ENCODE measurements around the gene CD160. TPM values are rescaled to one million over a fixed set of nuclear protein-coding genes. Genes with fewer than 3 reads are reported as not detected.

The CD160 gene
- total and polyA plus RNA-seq, 2 experiments from 2014 or later = 0.33 TPM; not detected in 1

- WGBS, 2 experiments (ENCODE audit: low coverage in 1 of 2, low lambda C conversion rate in 2 of 2, missing lambda C conversion rate in 2 of 2) = 99 to 100% methylated on average over 3 of the region's 3 CpGs
- H2AFZ ChIP-seq = no peak overlapping the region
- no peaks in the 10 kb centered on the region for H3K9me2 ChIP-seq (ENCODE audit: insufficient read depth)
- no peak overlapping the region for H3K27ac ChIP-seq
- no peak overlapping the region for H3K4me3 ChIP-seq
- peaks cover 97% of the 10 kb centered on the region for H3K79me2 ChIP-seq (ENCODE audit: insufficient read depth)
- TF ChIP-seq EZH2phosphoT487 (IDR thresholded peaks at IDR 0.05; ENCODE audit: insufficient read depth, low read depth) (no peak), EZH2 (IDR thresholded peaks at IDR 0.05; ENCODE audit: insufficient read depth, poor library complexity, severe bottlenecking) (no peak)
- peaks cover 3% of the 10 kb centered on the region; the same call in 1 of the 2 replicates for H3K36me3 ChIP-seq (ENCODE audit: low read depth)
- DNase-seq = no peak
- H3K9me3 ChIP-seq (ENCODE audit: low read depth) = no peaks in the 10 kb centered on the region
- no peak overlapping the region for H3K9ac ChIP-seq
- H3K4me2 ChIP-seq (ENCODE audit: unreplicated experiment) = no peak overlapping the region
- no peaks in the 10 kb centered on the region for H3K27me3 ChIP-seq (replicated peaks; ENCODE audit: insufficient read depth)
- peaks cover 15% of the 10 kb centered on the region; the same call in 1 of the 2 replicates for H3F3A ChIP-seq (ENCODE audit: insufficient read depth)
- H4K20me1 ChIP-seq (ENCODE audit: insufficient read depth) = no peaks in the 10 kb centered on the region
- 0 out of 2 replicates have a peak, but pooled peaks cover 13% of the 10 kb centered on the region for H3K4me1 ChIP-seq (ENCODE audit: insufficient read depth)
- in situ Hi-C loops (cut with MboI) = no loop called here
Measured at GRCh38 chr1:145788580-145788979, 69.3 kb downstream of the CD160 start.

Other genes starting within 250 kb of the CD160 start
- gene GPR89A, start 111.5 kb upstream of the CD160 start, total RNA-seq (2014; rRNA removed; shearing (Covaris generic)) = 32.6 and 51.2 TPM in 2 replicates
- 29.0 and 32.0 TPM in 2 replicates for gene GPR89A, start 111.5 kb upstream of the CD160 start, polyA plus RNA-seq (2016; fragmentation: Nextera tagmentation; extraction: Ambion mirVana)
- gene PDZK1, start 12.1 kb upstream of the CD160 start, total RNA-seq (2014; rRNA removed; shearing (Covaris generic)) = 0.63 and 0.97 TPM in 2 replicates
- gene PDZK1, start 12.1 kb upstream of the CD160 start, polyA plus RNA-seq (2016; fragmentation: Nextera tagmentation; extraction: Ambion mirVana) = 0.91 and 1.7 TPM in 2 replicates
- 14.5 and 14.8 TPM in 2 replicates for gene RNF115, start 104.6 kb downstream of the CD160 start, total RNA-seq (2014; rRNA removed; shearing (Covaris generic))
- gene RNF115, start 104.6 kb downstream of the CD160 start, polyA plus RNA-seq (2016; fragmentation: Nextera tagmentation; extraction: Ambion mirVana) = 13.9 and 14.2 TPM in 2 replicates
- gene POLR3C, start 104.7 kb downstream of the CD160 start, total RNA-seq (2014; rRNA removed; shearing (Covaris generic)) = 23.1 and 42.2 TPM in 2 replicates
- 38.4 and 39.0 TPM in 2 replicates for gene POLR3C, start 104.7 kb downstream of the CD160 start, polyA plus RNA-seq (2016; fragmentation: Nextera tagmentation; extraction: Ambion mirVana)
- 5.9 and 12.0 TPM in 2 replicates for gene NUDT17, start 126.1 kb downstream of the CD160 start, total RNA-seq (2014; rRNA removed; shearing (Covaris generic))
- gene NUDT17, start 126.1 kb downstream of the CD160 start, polyA plus RNA-seq (2016; fragmentation: Nextera tagmentation; extraction: Ambion mirVana) = 7.8 and 9.5 TPM in 2 replicates
- gene PIAS3, start 139.6 kb downstream of the CD160 start, total RNA-seq (2014; rRNA removed; shearing (Covaris generic)) = 22.2 and 32.5 TPM in 2 replicates
- 58.3 and 63.0 TPM in 2 replicates for gene PIAS3, start 139.6 kb downstream of the CD160 start, polyA plus RNA-seq (2016; fragmentation: Nextera tagmentation; extraction: Ambion mirVana)
- gene ANKRD35, start 166.4 kb downstream of the CD160 start, total RNA-seq (2014; rRNA removed; shearing (Covaris generic)) = 0.38 and 0.65 TPM in 2 replicates
- 3.4 and 3.5 TPM in 2 replicates for gene ANKRD35, start 166.4 kb downstream of the CD160 start, polyA plus RNA-seq (2016; fragmentation: Nextera tagmentation; extraction: Ambion mirVana)
- 0.13 and 0.65 TPM in 2 replicates for gene ITGA10, start 190.6 kb downstream of the CD160 start, total RNA-seq (2014; rRNA removed; shearing (Covaris generic))
- 0.31 and 0.35 TPM in 2 replicates for gene ITGA10, start 190.6 kb downstream of the CD160 start, polyA plus RNA-seq (2016; fragmentation: Nextera tagmentation; extraction: Ambion mirVana)
- gene PEX11B, start 199.2 kb downstream of the CD160 start, total RNA-seq (2014; rRNA removed; shearing (Covaris generic)) = 32.2 and 34.5 TPM in 2 replicates
- 37.1 and 37.9 TPM in 2 replicates for gene PEX11B, start 199.2 kb downstream of the CD160 start, polyA plus RNA-seq (2016; fragmentation: Nextera tagmentation; extraction: Ambion mirVana)
- gene RBM8A, start 208.0 kb downstream of the CD160 start, total RNA-seq (2014; rRNA removed; shearing (Covaris generic)) = 112 and 127 TPM in 2 replicates
- 204 and 210 TPM in 2 replicates for gene RBM8A, start 208.0 kb downstream of the CD160 start, polyA plus RNA-seq (2016; fragmentation: Nextera tagmentation; extraction: Ambion mirVana)
- 26.1 and 36.5 TPM in 2 replicates for gene LIX1L, start 238.5 kb downstream of the CD160 start, total RNA-seq (2014; rRNA removed; shearing (Covaris generic))
- 18.3 TPM in 2 replicates for gene LIX1L, start 238.5 kb downstream of the CD160 start, polyA plus RNA-seq (2016; fragmentation: Nextera tagmentation; extraction: Ambion mirVana)
- gene ANKRD34A, start 245.1 kb downstream of the CD160 start, total RNA-seq (2014; rRNA removed; shearing (Covaris generic)) = 0.25 and 1.3 TPM in 2 replicates
- 1.9 and 2.3 TPM in 2 replicates for gene ANKRD34A, start 245.1 kb downstream of the CD160 start, polyA plus RNA-seq (2016; fragmentation: Nextera tagmentation; extraction: Ambion mirVana)
- 17.4 and 24.2 TPM in 2 replicates for gene POLR3GL, start 245.2 kb downstream of the CD160 start, total RNA-seq (2014; rRNA removed; shearing (Covaris generic))
- gene POLR3GL, start 245.2 kb downstream of the CD160 start, polyA plus RNA-seq (2016; fragmentation: Nextera tagmentation; extraction: Ambion mirVana) = 34.7 and 37.9 TPM in 2 replicates

Measured in GM23248 (cell line).